Adrenal gland (tissue), 12 donors: ENCODE results near the gene KLHL22. TPM values are rescaled to one million over a fixed set of nuclear protein-coding genes. Genes with fewer than 3 reads are reported as not detected.

ENCODE experiments used
- DNase-seq, 7 donors: peaks; one replicate each; pipeline ENCODE4 v3.0.0-alpha.2; 2019 to 2020
- H3K27ac ChIP-seq, 5 donors: fragments of 200-600 bp; sonication (generic) in 4 of 5; 1 replicate in 3 of 5; 2 replicates in 2 of 5; pipeline versions ENCODE4 v1.5.1 to v1.8.0; 2016 to 2020; ENCODE audit warnings: mild to moderate bottlenecking in 1 of 5
- H3K27me3 ChIP-seq: fragments of 200-600 bp; 2 replicates; pipeline ENCODE4 v1.8.0; 2021
- H3K36me3 ChIP-seq, 2 donors: fragments of 200-600 bp; replicated peaks in 1 of 2; 1 replicate in 1 of 2; 2 replicates in 1 of 2; pipeline versions ENCODE4 v1.5.1 to v1.8.0; 2018 to 2022
- H3K4me1 ChIP-seq, 2 donors: fragments of 200-600 bp; replicated peaks in 1 of 2; 1 replicate in 1 of 2; 2 replicates in 1 of 2; pipeline versions ENCODE4 v1.5.1 to v1.8.0; 2018 to 2021
- H3K4me3 ChIP-seq, 4 donors: fragments of 200-600 bp; sonication (generic) in 3 of 4; one replicate each; pipeline ENCODE4 v1.5.1; 2016 to 2018
- H3K9me3 ChIP-seq, 3 donors: fragments of 200-600 bp; sonication (generic) in 1 of 3; replicated peaks in 1 of 3; 1 replicate in 2 of 3; 2 replicates in 1 of 3; pipeline versions ENCODE4 v1.5.1 to v1.8.0; 2016 to 2021
- CTCF ChIP-seq, 6 experiments: fragments of 450-650 bp in 4 of 6; fragments of 200-600 bp in 2 of 6; sonication (generic) in 1 of 6; IDR thresholded peaks; 1 replicate in 5 of 6; 2 replicates in 1 of 6; pipeline versions ENCODE4 v1.5.1 to v1.8.0; 2016 to 2021; ENCODE audit warnings: antibody characterized with exemption in 6 of 6, mild to moderate bottlenecking in 2 of 6, moderate library complexity in 1 of 6
- POLR2A ChIP-seq, 2 donors: fragments of 450-650 bp; IDR thresholded peaks; one replicate each; pipeline ENCODE4 v1.6.1; 2017; ENCODE audit warnings: antibody characterized with exemption in 2 of 2, mild to moderate bottlenecking in 2 of 2, moderate library complexity in 1 of 2
- WGBS, 4 donors: extraction: QIAGEN DNeasy Blood & Tissue Kit in 2 of 4; methylation state at CpG; one replicate each; pipeline versions ENCODE4 v1.1.5 to v1.1.7; 2013 to 2017; 5-methylcytosine and 5-hydroxymethylcytosine counted together
- intact Hi-C, 2 donors: fragments of 100-400 bp; cut with DNase I; formaldehyde crosslinking; loops; one replicate each; pipeline versions ENCODE4 v1.14.1 to v1.15.0; 2022 to 2023
- polyA plus RNA-seq, 3 donors: library from polyadenylated mRNA; stranded (reverse); fragments of 200-250 nt in 2 of 3; fragments of 350-450 nt in 1 of 3; fragmentation: Illumina TruSeq in 1 of 3; extraction: RNeasy Lipid Tissue Mini Kit (QIAGEN cat#74804) in 1 of 3; gene quantifications; one replicate each; pipeline ENCODE4 v1.2.3, GENCODE V29; 2013 to 2014
- total RNA-seq, 9 donors: library from RNA; depleted of rRNA in 4 of 9; stranded (reverse); fragments of >200 nt in 4 of 9; fragments of 120-200 nt in 1 of 9; fragmentation: NEBNext Ultra II Directional in 1 of 9; extraction: Animal tissue kit (Norgen Biotek cat#: 25700) in 1 of 9; gene quantifications; one replicate each; pipeline versions ENCODE4 v1.1.0 to v1.2.4, GENCODE V29; 2013 to 2023
- donor health status: healthy with polysubstance abuse.
- donor health status: Bipolar disorder and iron deficiency.
- donor health status: DM: yes; HTN: yes; CAD: no.
- donor health status: DM: no; HTN: no; CAD: no.
- donor health status: DM: no; HTN: no; CAD: no.
- donor health status: DM: yes; HTN: yes; CAD: no.

The KLHL22 gene
- total and polyA plus RNA-seq, 12 donors: 15.3 to 38.8 (median 27.6) TPM

GRCh38 chr22:20407829-20408228, 87.8 kb downstream of the KLHL22 start:
- intact Hi-C loops: no loop called here
- no peak for TF ChIP-seq POLR2A (IDR thresholded peaks at IDR 0.05)
- TF ChIP-seq CTCF (IDR thresholded peaks at IDR 0.05): no peak
- Histone ChIP-seq H3K27ac (no peak overlapping the region), H3K27me3 (no peaks in the 10 kb centered on the region), H3K4me3 (no peak overlapping the region), H3K36me3 (peaks cover 0 to 18% of the 10 kb centered on the region in 2 donors), H3K4me1 (no peaks in the 10 kb centered on the region), H3K9me3 (no peaks in the 10 kb centered on the region)
- WGBS, 4 donors: 85 to 91% (median 88%) methylated on average over 3 of the region's 3 CpGs
- peak in 1 of 7 donors; percentile 42 for DNase-seq

- H3K36me3 ChIP-seq: peaks cover 0 to 18% of the 10 kb centered on the region in 2 donors
- no peak overlapping the region for H3K27ac ChIP-seq
- no peak overlapping the region for H3K4me3 ChIP-seq
- peak in 1 of 7 donors; percentile 44 for DNase-seq
- WGBS, 4 donors: 90 to 97% (median 94%) methylated on average over 7 to 13 of the region's 13 CpGs
- TF ChIP-seq POLR2A (IDR thresholded peaks at IDR 0.05) (no peak), CTCF (IDR thresholded peaks at IDR 0.05) (no peak)
- no peaks in the 10 kb centered on the region for H3K9me3 ChIP-seq
- no peaks in the 10 kb centered on the region for H3K4me1 ChIP-seq
- H3K27me3 ChIP-seq: no peaks in the 10 kb centered on the region
- intact Hi-C loops: no loop called here
Measured at GRCh38 chr22:20406686-20407408, 88.7 kb downstream of the KLHL22 start.

GRCh38 chr22:20405931-20406685, 89.5 kb downstream of the KLHL22 start:
- H3K36me3 ChIP-seq: peaks cover 0 to 18% of the 10 kb centered on the region in 2 donors
- no peaks in the 10 kb centered on the region for H3K4me1 ChIP-seq
- intact Hi-C loops: no loop called here
- DNase-seq: peak in 1 of 7 donors; percentile 42
- WGBS, 4 donors: 96 to 98% (median 97%) methylated on average over 52 to 62 of the region's 62 CpGs
- H3K27me3 ChIP-seq: no peaks in the 10 kb centered on the region
- TF ChIP-seq CTCF (IDR thresholded peaks at IDR 0.05): no peak
- no peak for TF ChIP-seq POLR2A (IDR thresholded peaks at IDR 0.05)
- no peak overlapping the region for H3K4me3 ChIP-seq
- no peaks in the 10 kb centered on the region for H3K9me3 ChIP-seq
- no peak overlapping the region for H3K27ac ChIP-seq

DNA sequence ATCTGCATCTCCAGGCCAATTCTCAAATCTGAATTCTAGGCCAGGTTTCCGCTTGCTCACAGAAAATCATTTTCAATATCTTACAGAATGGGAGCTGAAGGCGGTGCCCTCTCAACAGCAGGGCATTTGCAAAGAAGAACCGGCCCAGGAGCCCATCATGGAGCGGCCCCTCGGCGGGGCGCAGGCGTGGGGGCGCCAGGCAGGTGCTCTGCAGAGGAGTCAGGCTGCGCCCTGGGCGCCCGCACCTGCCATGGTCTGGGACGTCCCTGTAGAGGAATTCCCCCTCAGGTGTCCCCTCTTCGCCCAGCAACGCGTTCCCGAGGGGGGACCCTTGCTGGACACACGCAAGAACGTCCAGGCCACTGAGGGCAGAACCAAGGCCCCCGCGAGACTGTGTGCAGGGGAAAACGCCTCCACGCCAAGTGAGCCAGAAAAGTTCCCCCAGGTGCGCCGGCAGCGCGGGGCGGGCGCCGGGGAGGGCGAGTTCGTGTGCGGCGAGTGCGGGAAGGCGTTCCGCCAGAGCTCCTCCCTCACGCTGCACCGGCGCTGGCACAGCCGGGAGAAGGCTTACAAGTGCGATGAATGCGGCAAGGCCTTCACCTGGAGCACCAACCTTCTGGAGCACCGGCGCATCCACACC, 90.2 kb downstream of the KLHL22 start:
- intact Hi-C loops: no loop called here
- WGBS, 4 donors: 96 to 97% (median 97%) methylated on average over 35 to 45 of the region's 45 CpGs
- Histone ChIP-seq H3K36me3 (peaks cover 0 to 18% of the 10 kb centered on the region in 2 donors), H3K4me3 (no peak overlapping the region), H3K4me1 (no peaks in the 10 kb centered on the region), H3K27ac (no peak overlapping the region), H3K9me3 (no peaks in the 10 kb centered on the region), H3K27me3 (no peaks in the 10 kb centered on the region)
- peak in 1 of 7 donors; percentile 28 for DNase-seq
- TF ChIP-seq POLR2A (IDR thresholded peaks at IDR 0.05) (no peak), CTCF (IDR thresholded peaks at IDR 0.05) (no peak)
